Stomach smooth muscle (tissue), 2 donors: ENCODE results near the gene SLC22A23.

Experiments
- H3K27ac ChIP-seq: one replicate; pipeline ENCODE4 v1.7.0; 2013; ENCODE audit warnings: mild to moderate bottlenecking, low read length, inconsistent platforms
- H3K27me3 ChIP-seq, 2 donors: one replicate each; pipeline ENCODE4 v1.7.0; 2013; ENCODE audit warnings: low read length in 2 of 2; ENCODE audit not compliant: insufficient read depth in 2 of 2, control insufficient read depth in 1 of 2
- H3K36me3 ChIP-seq, 2 donors: one replicate each; pipeline ENCODE4 v1.7.0; 2013; ENCODE audit warnings: low read length in 2 of 2; ENCODE audit not compliant: control insufficient read depth in 2 of 2, insufficient read depth in 2 of 2
- H3K4me1 ChIP-seq: one replicate; pipeline ENCODE4 v1.7.0; 2013; ENCODE audit warnings: low read length; ENCODE audit not compliant: control insufficient read depth, insufficient read depth
- H3K4me3 ChIP-seq, 2 donors: one replicate each; pipeline ENCODE4 v1.7.0; 2013; ENCODE audit warnings: low read length in 2 of 2
- H3K9ac ChIP-seq, 2 donors: one replicate each; pipeline ENCODE4 v1.7.0; 2013; ENCODE audit warnings: low read length in 2 of 2, mild to moderate bottlenecking in 1 of 2
- H3K9me3 ChIP-seq, 2 donors: one replicate each; pipeline ENCODE4 v1.7.0; 2013; ENCODE audit warnings: low read length in 2 of 2; ENCODE audit not compliant: control insufficient read depth in 2 of 2
- donor health status: healthy.
- donor health status: Pancreatic carcinoma.

The SLC22A23 gene

GRCh38 chr6:3402310-3403237 is 54.3 kb downstream of the SLC22A23 start:
- H3K27ac ChIP-seq, result no peak overlapping the region
- no peak overlapping the region for H3K4me3 ChIP-seq
- no peaks in the 10 kb centered on the region for H3K36me3 ChIP-seq
- H3K4me1 ChIP-seq, result no peaks in the 10 kb centered on the region
- H3K27me3 ChIP-seq, result no peaks in the 10 kb centered on the region
- H3K9me3 ChIP-seq, result no peaks in the 10 kb centered on the region
- H3K9ac ChIP-seq, result no peak overlapping the region

DNA sequence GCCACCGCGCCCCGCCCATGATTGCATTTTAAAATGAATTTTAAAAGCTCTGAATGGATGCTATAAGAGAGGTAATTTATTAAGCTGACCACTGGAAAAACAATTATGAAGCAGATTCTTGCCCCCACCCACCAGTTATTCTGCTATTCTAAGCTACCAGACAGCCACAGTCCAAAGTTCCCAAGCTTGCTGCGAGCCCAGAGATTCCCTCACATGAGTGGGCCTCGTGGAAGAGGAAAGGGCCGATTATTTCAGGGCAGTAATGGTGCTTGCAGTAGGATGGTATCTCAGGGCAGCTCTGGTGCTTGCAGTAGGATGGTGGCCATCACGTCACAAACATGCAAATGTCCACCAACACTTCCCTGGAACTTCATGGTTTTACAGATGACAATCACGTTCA is 56.7 kb downstream of the SLC22A23 start:
- Histone ChIP-seq H3K4me3 (no peak overlapping the region), H3K4me1 (no peaks in the 10 kb centered on the region), H3K36me3 (no peaks in the 10 kb centered on the region), H3K9ac (no peak overlapping the region), H3K27me3 (no peaks in the 10 kb centered on the region), H3K9me3 (no peaks in the 10 kb centered on the region), H3K27ac (no peak overlapping the region)

DNA sequence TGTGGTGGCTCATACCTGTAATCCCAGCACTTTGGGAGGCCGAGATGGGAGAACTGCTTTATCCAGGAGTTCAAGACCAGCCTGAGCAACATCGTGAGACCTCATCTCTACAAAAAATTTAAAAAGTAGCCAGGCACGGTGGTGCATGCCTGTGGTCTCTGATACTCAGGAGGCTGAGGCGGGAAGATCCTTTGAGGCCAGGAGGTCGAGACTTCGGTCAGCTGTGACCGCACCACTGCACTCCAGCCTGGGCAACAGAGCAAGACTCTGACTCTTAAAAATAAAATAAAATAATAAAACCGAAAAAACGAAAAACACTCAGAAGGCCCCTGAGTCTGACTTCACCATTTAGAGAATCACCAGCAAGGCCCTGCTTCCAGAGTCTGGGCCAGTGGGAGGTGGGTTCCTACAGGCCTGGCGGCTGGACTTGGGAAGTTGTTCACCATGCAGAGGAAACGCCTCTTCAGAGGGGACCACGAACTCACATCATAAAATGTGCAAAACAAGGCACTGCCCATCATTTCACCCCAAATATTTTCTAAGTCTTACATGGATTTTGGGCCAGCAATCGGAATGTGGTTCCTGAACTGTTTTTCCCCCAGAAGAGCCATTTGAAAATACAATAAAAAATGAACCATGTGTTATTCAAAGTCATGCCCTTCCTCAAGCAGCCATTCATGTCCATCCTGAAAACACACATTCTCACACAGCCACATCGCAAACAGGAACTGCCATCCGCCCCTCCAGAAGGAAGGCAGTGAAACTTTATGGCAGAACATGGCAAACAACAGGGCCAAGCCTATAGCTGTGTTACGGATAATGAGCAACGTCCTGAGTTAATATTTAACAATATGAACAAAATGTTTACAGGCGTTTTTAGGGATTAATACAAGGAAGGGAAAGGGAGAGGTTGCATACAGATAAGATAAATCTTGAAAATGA is 57.8 kb downstream of the SLC22A23 start:
- no peak overlapping the region for H3K27ac ChIP-seq
- no peaks in the 10 kb centered on the region for H3K9me3 ChIP-seq
- no peak overlapping the region for H3K4me3 ChIP-seq
- no peaks in the 10 kb centered on the region for H3K27me3 ChIP-seq
- no peak overlapping the region for H3K9ac ChIP-seq
- H3K4me1 ChIP-seq, result no peaks in the 10 kb centered on the region
- no peaks in the 10 kb centered on the region for H3K36me3 ChIP-seq

DNA sequence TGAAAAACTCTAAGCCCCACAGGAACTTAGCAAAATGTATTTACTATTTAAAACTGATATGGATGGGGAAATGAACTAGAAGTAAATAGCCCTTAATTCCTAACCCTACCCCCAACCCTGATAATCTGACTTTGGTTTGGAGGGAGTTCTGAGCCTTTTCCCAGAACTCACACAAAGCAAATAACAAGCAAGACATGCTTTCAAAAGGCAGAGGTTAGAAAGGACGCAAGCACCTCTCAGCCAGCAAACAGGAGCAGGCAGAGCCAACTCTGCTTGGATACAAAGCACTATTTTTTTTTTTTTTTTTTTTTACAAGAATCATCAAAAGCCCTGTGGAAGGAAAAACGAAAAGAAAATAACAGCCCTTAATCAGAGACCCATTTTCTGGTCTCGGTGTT is 58.7 kb downstream of the SLC22A23 start:
- Histone ChIP-seq H3K4me1 (no peaks in the 10 kb centered on the region), H3K4me3 (no peak overlapping the region), H3K27me3 (no peaks in the 10 kb centered on the region), H3K9me3 (no peaks in the 10 kb centered on the region), H3K36me3 (no peaks in the 10 kb centered on the region), H3K9ac (no peak overlapping the region), H3K27ac (no peak overlapping the region)

- no peaks in the 10 kb centered on the region for H3K4me1 ChIP-seq
- H3K4me3 ChIP-seq, result no peak overlapping the region
- no peaks in the 10 kb centered on the region for H3K9me3 ChIP-seq
- no peaks in the 10 kb centered on the region for H3K27me3 ChIP-seq
- no peak overlapping the region for H3K27ac ChIP-seq
- no peaks in the 10 kb centered on the region for H3K36me3 ChIP-seq
- H3K9ac ChIP-seq, result no peak overlapping the region
Measured at GRCh38 chr6:3397229-3398164, 59.4 kb downstream of the SLC22A23 start.

- no peak overlapping the region for H3K27ac ChIP-seq
- H3K9me3 ChIP-seq, result no peaks in the 10 kb centered on the region
- no peak overlapping the region for H3K4me3 ChIP-seq
- no peaks in the 10 kb centered on the region for H3K4me1 ChIP-seq
- H3K36me3 ChIP-seq, result no peaks in the 10 kb centered on the region
- H3K9ac ChIP-seq, result no peak overlapping the region
- no peaks in the 10 kb centered on the region for H3K27me3 ChIP-seq
Measured at GRCh38 chr6:3396503-3397180, 60.2 kb downstream of the SLC22A23 start.

DNA sequence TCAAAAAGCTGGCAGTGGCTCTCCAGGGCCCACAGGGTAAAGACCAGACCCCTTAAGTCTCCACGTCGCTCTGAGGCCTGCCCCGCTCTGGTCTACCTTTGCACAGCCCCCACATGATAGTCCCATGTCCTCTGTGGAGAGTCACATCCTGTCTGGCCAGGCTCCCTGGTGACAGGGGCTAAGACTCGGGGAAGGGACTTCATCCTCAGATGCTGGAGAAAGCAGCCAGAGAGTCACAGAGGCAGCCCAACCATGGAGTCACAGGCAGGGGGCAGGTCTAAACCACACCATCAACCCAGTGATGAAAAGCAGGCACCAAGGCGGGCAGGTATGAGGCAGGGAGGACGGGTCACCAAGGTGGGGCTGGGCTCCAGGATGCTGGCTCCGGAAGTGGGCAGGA is 62.2 kb downstream of the SLC22A23 start:
- peaks cover under 1% of the 10 kb centered on the region for H3K4me1 ChIP-seq
- H3K27ac ChIP-seq, result no peak overlapping the region
- H3K9ac ChIP-seq, result no peak overlapping the region
- H3K36me3 ChIP-seq, result no peaks in the 10 kb centered on the region
- H3K4me3 ChIP-seq, result no peak overlapping the region
- H3K27me3 ChIP-seq, result no peaks in the 10 kb centered on the region
- H3K9me3 ChIP-seq, result no peaks in the 10 kb centered on the region

DNA sequence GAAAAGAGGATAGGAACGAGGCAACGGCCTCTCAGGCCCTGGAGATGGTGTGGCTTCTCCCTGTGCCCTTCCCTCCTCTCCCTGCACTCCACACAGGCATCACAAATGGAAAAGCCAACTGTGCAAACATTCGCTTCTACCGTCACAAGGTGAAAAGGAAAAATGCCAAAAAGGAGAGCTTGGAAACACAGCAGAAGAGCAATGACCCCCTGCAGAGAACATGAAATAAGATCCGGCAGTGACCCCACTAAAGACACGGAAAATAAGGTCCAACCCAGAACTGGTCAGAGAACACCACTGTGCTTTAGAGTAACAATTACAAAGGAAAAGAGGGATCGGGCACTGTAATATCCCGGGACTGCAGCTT is 63.0 kb downstream of the SLC22A23 start:
- H3K4me1 ChIP-seq, result peaks cover 4% of the 10 kb centered on the region
- no peak overlapping the region for H3K27ac ChIP-seq
- H3K9me3 ChIP-seq, result no peaks in the 10 kb centered on the region
- no peak overlapping the region for H3K9ac ChIP-seq
- H3K36me3 ChIP-seq, result no peaks in the 10 kb centered on the region
- H3K27me3 ChIP-seq, result no peaks in the 10 kb centered on the region
- H3K4me3 ChIP-seq, result no peak overlapping the region

DNA sequence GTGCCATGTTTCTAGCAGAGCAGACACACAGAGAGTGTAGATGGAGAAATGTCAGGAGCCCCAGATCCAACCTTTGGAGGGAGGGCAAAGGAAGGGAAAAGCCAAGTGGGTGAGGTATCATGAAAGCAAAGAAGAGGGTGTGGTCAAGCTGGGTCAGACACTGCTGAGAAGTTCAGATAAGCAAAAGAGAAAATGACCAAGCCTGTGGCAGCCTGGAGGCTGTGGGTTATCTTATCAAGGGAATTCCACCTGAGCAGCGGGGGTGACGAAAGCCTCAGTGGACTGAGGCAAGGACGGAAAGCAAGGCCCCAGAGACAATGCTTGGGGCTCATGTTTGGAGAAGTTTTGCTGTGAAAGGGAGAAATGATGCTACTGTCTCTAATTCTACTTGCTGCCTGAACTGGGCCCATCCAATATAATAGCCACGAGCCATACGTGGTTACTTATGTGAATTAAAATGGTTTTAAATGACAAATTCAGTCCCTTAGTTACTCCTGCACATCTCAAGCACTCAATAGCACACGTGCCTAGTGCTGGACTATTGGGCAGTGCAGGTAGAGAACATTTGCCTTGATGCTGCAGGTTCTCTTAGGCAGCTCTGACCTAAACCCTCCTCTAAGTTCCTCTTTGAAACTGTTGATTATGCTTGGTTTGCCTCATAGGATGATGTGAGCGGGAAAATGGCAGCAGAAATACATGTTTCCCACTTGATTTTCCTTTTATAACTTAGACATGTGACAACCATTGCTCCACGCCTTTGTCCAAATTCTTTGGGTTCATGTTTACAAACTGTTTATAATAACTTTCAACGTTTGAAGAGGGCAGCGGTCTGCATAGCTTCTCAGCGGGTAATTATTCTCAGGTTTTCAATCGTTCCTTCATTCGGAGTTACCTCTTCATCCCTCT is 63.7 kb downstream of the SLC22A23 start:
- Histone ChIP-seq H3K4me1 (peaks cover 4% of the 10 kb centered on the region), H3K36me3 (no peaks in the 10 kb centered on the region), H3K9me3 (no peaks in the 10 kb centered on the region), H3K4me3 (no peak overlapping the region), H3K9ac (no peak overlapping the region), H3K27me3 (no peaks in the 10 kb centered on the region), H3K27ac (no peak overlapping the region)
